Measurements from ENCODE around the gene SPON1. TPM values are rescaled to one million over a fixed set of nuclear protein-coding genes. Genes with fewer than 3 reads are reported as not detected.

SPON1 gene
- total and polyA plus RNA-seq, 2 of the 8 experiments (the other 6 are each of a cell fraction or from before 2014, with no cell fraction given): 1.5 to 5.4 TPM

GRCh38 chr11:14305649-14306048 lies 343.1 kb downstream of the SPON1 start:
- no peak overlapping the region for H4K91ac ChIP-seq (replicated peaks; ENCODE audit: insufficient read length, low read length)
- H4K8ac ChIP-seq (ENCODE audit: extremely low read depth, insufficient read depth, low read length): no peak overlapping the region
- H3K9me3 ChIP-seq (ENCODE audit: insufficient read depth in 2 of 2, low read depth in 1 of 2, low read length in 1 of 2): no peaks in the 10 kb centered on the region
- H2BK20ac ChIP-seq (ENCODE audit: low read length): no peak overlapping the region
- no peak overlapping the region for H3K23ac ChIP-seq (ENCODE audit: insufficient read length)
- no peak overlapping the region for H2BK5ac ChIP-seq (ENCODE audit: low read depth, low read length)
- H2BK15ac ChIP-seq (ENCODE audit: low read length): no peak overlapping the region
- CTCF ChIA-PET (ENCODE audit: partially characterized antibody): interaction anchor here (0.9 to 17.5 kb wide), 13 partner anchors 11 to 149 kb away, joined by 3 to 312 read pairs (median 5); no protein-coding TSS in a partner anchor
- no peak for TF ChIP-seq KDM4A (IDR thresholded peaks at IDR 0.05; ENCODE audit: low read depth, low read length, severe bottlenecking)
- no peak for TF ChIP-seq RBBP5 (IDR thresholded peaks at IDR 0.05; ENCODE audit: borderline replicate concordance, low read depth, low read length)
- no peaks in the 10 kb centered on the region for H3K27me3 ChIP-seq (replicated peaks in 1 of 4; ENCODE audit: control insufficient read depth in 3 of 4, extremely low read depth in 1 of 4, insufficient read depth in 3 of 4, low read length in 3 of 4)
- no peak overlapping the region for H3K14ac ChIP-seq (ENCODE audit: insufficient read length)
- 92% methylated on average over 7 of the region's 7 CpGs; no CpG with 5 or more reads in 1 of the 2 experiments for WGBS, 2 experiments (ENCODE audit: extremely low coverage in 1 of 2, insufficient coverage in 1 of 2, insufficient read length in 1 of 2, insufficient replicate concordance in 2 of 2, low coverage in 1 of 2, low lambda C conversion rate in 2 of 2, missing lambda C conversion rate in 1 of 2)
- H2AK5ac ChIP-seq (ENCODE audit: low read depth, low read length): no peak overlapping the region
- H3K4me2 ChIP-seq (ENCODE audit: insufficient read depth in 1 of 2, low read depth in 2 of 2, low read length in 2 of 2): no peak overlapping the region; a peak in 1 of 4 replicates
- POLR2A ChIA-PET (ENCODE audit: partially characterized antibody): interaction anchor here (0.6 to 3.4 kb wide), 9 partner anchors 13 to 117 kb away, joined by 3 to 12 read pairs (median 3); no protein-coding TSS in a partner anchor
- peaks cover 14 to 17% of the 10 kb centered on the region in 2 experiments for H4K20me1 ChIP-seq (replicated peaks in 1 of 2; ENCODE audit: control insufficient read depth in 1 of 2, insufficient read depth in 2 of 2, low read length in 2 of 2)
- no peak overlapping the region for H3K18ac ChIP-seq (ENCODE audit: extremely low read depth, low read length)
- peaks cover 6% of the 10 kb centered on the region; the same call in 1 of the 2 replicates for H3K79me1 ChIP-seq (ENCODE audit: low read depth, low read length)
- no peak overlapping the region for H3K4ac ChIP-seq (replicated peaks; ENCODE audit: insufficient read length, low read depth, low read length)
- no peak overlapping the region for H3K9ac ChIP-seq (replicated peaks in 1 of 4; ENCODE audit: extremely low read depth in 1 of 4, low read depth in 3 of 4, low read length in 3 of 4)
- H3K23me2 ChIP-seq (ENCODE audit: low read depth, low read length): peaks cover 2% of the 10 kb centered on the region; the same call in 1 of the 2 replicates
- H2BK120ac ChIP-seq (replicated peaks; ENCODE audit: low read depth, low read length): no peak overlapping the region
- FAIRE-seq: no peak
- H3K27ac ChIP-seq (ENCODE audit: low read depth, low read length): no peak overlapping the region
- H3K4me3 ChIP-seq (ENCODE audit: extremely low read depth in 1 of 4, insufficient read depth in 2 of 4, low read depth in 3 of 4, low read length in 4 of 4): no peak overlapping the region
- DNase-seq (ENCODE audit: low read depth in 1 of 2, low spot score in 2 of 2): no peak
- peaks cover 44 to 100% of the 10 kb centered on the region in 2 experiments for H3K79me2 ChIP-seq (ENCODE audit: control insufficient read depth in 1 of 2, insufficient read depth in 2 of 2, low read length in 2 of 2)
- no peak overlapping the region for H3K56ac ChIP-seq (replicated peaks; ENCODE audit: insufficient read length, low read depth, low read length)
- H4K5ac ChIP-seq (ENCODE audit: insufficient read length, low read depth, low read length): no peak overlapping the region
- no peak overlapping the region for H2BK12ac ChIP-seq (ENCODE audit: low read depth, low read length)
- H3K4me1 ChIP-seq (replicated peaks in 1 of 4; ENCODE audit: control insufficient read depth in 3 of 4, insufficient read depth in 4 of 4, low read length in 3 of 4): peaks cover 0 to 21% (median 6%) of the 10 kb centered on the region in 4 experiments; a peak in 6 of 7 replicates
- no peak overlapping the region for H2AFZ ChIP-seq (ENCODE audit: low read length)
- H3K36me3 ChIP-seq (ENCODE audit: control insufficient read depth in 2 of 4, insufficient read depth in 4 of 4, low read length in 3 of 4): no peaks in the 10 kb centered on the region
